K562 (cell line): Measurements from ENCODE around the gene PTTG2. TPM values are rescaled to one million over a fixed set of nuclear protein-coding genes. Genes with fewer than 3 reads are reported as not detected.

Experiments
- ATAC-seq: fragments of 200-7000 bp; cut with Tn5 transposase; 3 replicates; pipeline ENCODE4 v1.9.1; 2020; ENCODE audit warnings: moderate library complexity
- BruUV-seq: library from RNA; stranded (reverse); fragments of 400-500 nt; replicated peaks from 2 replicates; lab custom pipeline; 2021; lab: Mats Ljungman, UMichigan
- CTCF ChIA-PET: fragments of 300-600 bp; formaldehyde crosslinking; extraction: SDS; loops from one replicate; lab custom pipeline; 2021; ENCODE audit warnings: low intra/inter-chr PET ratio; lab: Yijun Ruan, JAX
- POLR2A ChIA-PET: fragments of 300-600, 350-650 bp; sonication (Branson Sonifier 250); formaldehyde crosslinking; extraction: SDS; loops from one replicate; lab custom pipeline; 2021; ENCODE audit warnings: antibody characterized with exemption, inconsistent platforms; lab: Yijun Ruan, JAX
- DNase-seq, 4 experiments: peaks; one replicate each; pipeline versions ENCODE4 v3.0.0 to v3.0.0-alpha.2; 2011 to 2018; ENCODE audit warnings: low spot score in 3 of 4, mixed read lengths in 3 of 4; ENCODE audit errors: extremely low read depth in 1 of 4
- FAIRE-seq: peaks from 2 replicates; lab custom pipeline; 2011; peaks lifted over from hg19 to GRCh38; lab: Jason Lieb, UNC
- H2AFZ ChIP-seq: 2 replicates; pipeline ENCODE4 v1.6.0; 2011; ENCODE audit warnings: low read depth, low read length, control low read depth, inconsistent platforms
- H3K27ac ChIP-seq: fragments of 200-600 bp; 3 replicates; pipeline ENCODE4 v1.8.0; 2011; ENCODE audit warnings: low read depth, mild to moderate bottlenecking, control low read depth, inconsistent platforms, low read length, moderate library complexity, mixed read lengths; ENCODE audit errors: extremely low read depth
- H3K27me3 ChIP-seq, 2 experiments: fragments of 300-600 bp in 1 of 2; 2 replicates in 1 of 2; 3 replicates in 1 of 2; pipeline versions ENCODE4 v1.6.0 to v1.8.0; 2011; ENCODE audit warnings: inconsistent platforms in 2 of 2, low read length in 2 of 2, mild to moderate bottlenecking in 1 of 2, mixed read lengths in 1 of 2, moderate library complexity in 1 of 2; ENCODE audit not compliant: control insufficient read depth in 2 of 2, insufficient read depth in 2 of 2
- H3K36me3 ChIP-seq: fragments of 300-600 bp; 3 replicates; pipeline ENCODE4 v1.8.0; 2011; ENCODE audit warnings: mild to moderate bottlenecking, low read length, inconsistent platforms; ENCODE audit not compliant: control insufficient read depth, insufficient read depth
- H3K4me1 ChIP-seq, 2 experiments: fragments of 200-600 bp in 1 of 2; replicated peaks in 1 of 2; 2 replicates in 1 of 2; 3 replicates in 1 of 2; pipeline versions ENCODE4 v1.5.1 to v1.8.0; 2011; ENCODE audit warnings: inconsistent platforms in 2 of 2, low read length in 2 of 2, mild to moderate bottlenecking in 1 of 2, mixed read lengths in 1 of 2, moderate library complexity in 1 of 2; ENCODE audit not compliant: control insufficient read depth in 2 of 2, insufficient read depth in 2 of 2
- H3K4me2 ChIP-seq: 2 replicates; pipeline ENCODE4 v1.6.1; 2011; ENCODE audit warnings: low read length, control low read depth, inconsistent platforms, mixed read lengths; ENCODE audit not compliant: insufficient read depth
- H3K4me3 ChIP-seq: fragments of 200-600 bp; sonication (generic), shearing (Covaris generic); 2 replicates; pipeline ENCODE4 v1.5.1; 2016; ENCODE audit warnings: control low read depth, inconsistent platforms
- H3K79me2 ChIP-seq: fragments of 200-600 bp; 3 replicates; pipeline ENCODE4 v1.8.0; 2011; ENCODE audit warnings: low read length, inconsistent platforms; ENCODE audit not compliant: control insufficient read depth, insufficient read depth
- H3K9ac ChIP-seq, 2 experiments: 2 replicates each; pipeline versions ENCODE4 v1.6.0 to v1.6.1; 2011; ENCODE audit warnings: low read depth in 2 of 2, low read length in 2 of 2, control low read depth in 1 of 2, inconsistent platforms in 1 of 2, mild to moderate bottlenecking in 1 of 2, mixed read lengths in 1 of 2; ENCODE audit not compliant: insufficient read depth in 1 of 2
- H3K9me1 ChIP-seq: one replicate; pipeline ENCODE4 v1.6.0; 2011; ENCODE audit warnings: inconsistent platforms, mild to moderate bottlenecking, low read length, moderate library complexity; ENCODE audit not compliant: control insufficient read depth, insufficient read depth
- H3K9me3 ChIP-seq: replicated peaks from 2 replicates; pipeline ENCODE4 v1.5.1; 2011; ENCODE audit warnings: low read depth, low read length, inconsistent platforms; ENCODE audit not compliant: control insufficient read depth, insufficient read depth
- H4K20me1 ChIP-seq: replicated peaks from 2 replicates; pipeline ENCODE4 v1.6.1; 2011; ENCODE audit warnings: low read length, inconsistent platforms, mixed read lengths; ENCODE audit not compliant: control insufficient read depth, insufficient read depth
- RAD21 ChIP-seq, 2 experiments: fragments of 250-450 bp in 1 of 2; fragments of 450-650 bp in 1 of 2; sonication (Bioruptor Pico) in 1 of 2; formaldehyde crosslinking in 1 of 2; IDR thresholded peaks in 1 of 2; conservative IDR thresholded peaks in 1 of 2; 2 replicates each; pipeline versions ENCODE4 v1.4.0 to v1.8.0; 2020 to 2022; ENCODE audit warnings: mild to moderate bottlenecking in 2 of 2, moderate library complexity in 1 of 2
- RFX5 ChIP-seq: IDR thresholded peaks from 2 replicates; pipeline ENCODE4 v1.6.1; 2011; ENCODE audit warnings: low read depth, mild to moderate bottlenecking, improper control_type of control experiment, low read length
- RUNX1 ChIP-seq: sonication (generic); IDR thresholded peaks from 2 replicates; pipeline ENCODE4 v1.6.1; 2016; ENCODE audit warnings: antibody characterized with exemption, low read depth
- U2AF1 ChIP-seq: fragments of 200-400 bp; formaldehyde crosslinking; optimal IDR thresholded peaks from 2 replicates; pipeline ENCODE3; 2017; ENCODE audit warnings: mild to moderate bottlenecking, low read depth, low read length, moderate library complexity
- WGBS: fragments of 100-300 bp; shearing (Covaris generic); methylation state at CpG from one replicate; pipeline ENCODE4 v1.1.6; 2016; ENCODE audit warnings: low coverage, mixed read lengths; ENCODE audit not compliant: insufficient coverage; ENCODE audit errors: missing lambda C conversion rate; 5-methylcytosine and 5-hydroxymethylcytosine counted together
- in situ Hi-C: fragments of 300-500 bp; cut with MboI; formaldehyde crosslinking; loops from 4 replicates; pipeline ENCODE4 v1.15.0; 2018; ENCODE audit warnings: inconsistent platforms, mixed read lengths
- intact Hi-C: fragments of 100-400 bp; cut with micrococcal nuclease; formaldehyde crosslinking; loops from 2 replicates; pipeline ENCODE4 v1.14.2; 2022
- polyA plus RNA-seq, 8 experiments: library from polyadenylated mRNA; depleted of rRNA in 4 of 8; stranded (reverse) in 5 of 8; unstranded in 3 of 8; fragments of >200 nt; fragmentation: Nextera tagmentation in 2 of 8; fragmentation: Illumina TruSeq in 1 of 8; extraction: Ambion mirVana in 2 of 8; extraction: Trizol in 1 of 8; gene quantifications; 2 replicates each; pipeline versions ENCODE4 v1.2.1 to v1.2.3, GENCODE V29; 2011 to 2014; ENCODE audit warnings: inconsistent platforms in 1 of 8, missing spikeins in 1 of 8
- total RNA-seq, 7 experiments: library from RNA; depleted of rRNA in 6 of 7; stranded (reverse); fragments of >200 nt in 6 of 7; fragmentation: Illumina TruSeq in 2 of 7; extraction: Trizol in 2 of 7; gene quantifications; 2 replicates each; pipeline versions ENCODE4 v1.2.1 to v1.2.3, GENCODE V29; 2011 to 2021; ENCODE audit warnings: low replicate concordance in 1 of 7

PTTG2 gene
- total and polyA plus RNA-seq, 9 of the 15 experiments (the other 6 are each of a cell fraction or from before 2014, with no cell fraction given) = not detected

- Histone ChIP-seq H3K27ac (no peak overlapping the region), H3K9ac (no peak overlapping the region), H3K36me3 (no peaks in the 10 kb centered on the region), H4K20me1 (no peaks in the 10 kb centered on the region), H3K79me2 (no peaks in the 10 kb centered on the region), H2AFZ (no peak overlapping the region), H3K4me1 (no peaks in the 10 kb centered on the region), H3K27me3 (peaks cover 10 to 25% of the 10 kb centered on the region in 2 experiments), H3K4me2 (no peak overlapping the region), H3K4me3 (no peak overlapping the region), H3K9me3 (no peaks in the 10 kb centered on the region), H3K9me1 (no peaks in the 10 kb centered on the region)
- no peak for ATAC-seq
- no peak for FAIRE-seq
- WGBS = 0% methylated on average over 4 of the region's 4 CpGs
- no peak for DNase-seq
- in situ Hi-C loops (no loop called here), intact Hi-C loops (no loop called here)
- CTCF ChIA-PET = no interaction called here
- POLR2A ChIA-PET = no interaction called here
- no TSS peak for BruUV-seq
- TF ChIP-seq RFX5 (no peak), U2AF1 (no peak), RAD21 (CRISPR knock-in tag; conservative IDR thresholded peaks at IDR 0.05 in 1 of 2, IDR thresholded peaks at IDR 0.05 in 1 of 2) (no peak), RUNX1 (no peak)
- TF ChIP-seq, all 486 proteins: peak for 0
These were observed 32.8 kb upstream of the PTTG2 start for GRCh38 chr4:37927434-37927833.
